Occipital lobe (tissue), 2 donors: Measurements from ENCODE around the gene KCNJ6. TPM values are rescaled to one million over a fixed set of nuclear protein-coding genes. Genes with fewer than 3 reads are reported as not detected.

Experiments used
- DNase-seq: peaks from one replicate; lab custom pipeline; 2025; lab: John Stamatoyannopoulos, UW
- total RNA-seq: library from RNA; depleted of rRNA; stranded (reverse); fragments of >200 nt; gene quantifications from one replicate; pipeline ENCODE4 v1.2.3, GENCODE V29; 2014

Gene KCNJ6
- total RNA-seq, 1 donor from 2014 or later = 5.3 TPM

DNA sequence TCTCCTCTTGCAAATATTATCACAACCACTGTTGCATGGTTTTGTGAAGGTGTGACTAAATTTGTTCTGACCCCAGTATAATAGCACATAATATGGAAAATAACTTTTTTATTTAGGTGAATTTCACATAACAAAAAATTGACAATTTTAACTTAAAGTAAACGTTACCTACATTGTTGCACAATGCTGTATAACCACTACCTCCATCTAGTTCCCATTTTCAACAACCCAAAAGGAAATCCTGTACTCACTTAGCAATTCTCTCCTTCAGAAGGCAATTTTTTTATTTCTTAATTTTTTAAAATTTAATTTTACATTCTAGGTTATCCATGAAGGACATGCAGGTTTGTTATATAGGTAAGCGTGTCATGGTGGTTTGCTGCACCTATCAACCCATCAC is 95.2 kb downstream of the KCNJ6 start:
- no peak for DNase-seq

DNA sequence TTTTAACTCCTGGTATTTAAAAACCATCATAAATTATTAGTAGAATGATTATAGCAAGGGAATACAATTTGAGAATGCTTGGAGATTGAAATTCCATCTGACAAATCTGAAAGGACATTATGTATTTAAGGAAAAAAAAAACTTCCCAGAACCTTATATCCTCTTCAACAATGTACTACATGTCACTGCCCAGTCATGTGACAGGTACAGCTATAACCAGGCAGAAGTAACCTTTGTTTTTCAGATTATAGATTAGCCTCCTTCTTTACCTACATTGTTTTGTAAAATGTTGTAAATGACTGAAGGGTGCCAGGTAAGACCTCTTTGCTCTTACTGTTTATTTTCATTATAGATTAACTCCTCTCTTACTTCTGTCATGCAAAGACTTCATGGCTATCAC is 96.9 kb downstream of the KCNJ6 start:
- DNase-seq = no peak

DNA sequence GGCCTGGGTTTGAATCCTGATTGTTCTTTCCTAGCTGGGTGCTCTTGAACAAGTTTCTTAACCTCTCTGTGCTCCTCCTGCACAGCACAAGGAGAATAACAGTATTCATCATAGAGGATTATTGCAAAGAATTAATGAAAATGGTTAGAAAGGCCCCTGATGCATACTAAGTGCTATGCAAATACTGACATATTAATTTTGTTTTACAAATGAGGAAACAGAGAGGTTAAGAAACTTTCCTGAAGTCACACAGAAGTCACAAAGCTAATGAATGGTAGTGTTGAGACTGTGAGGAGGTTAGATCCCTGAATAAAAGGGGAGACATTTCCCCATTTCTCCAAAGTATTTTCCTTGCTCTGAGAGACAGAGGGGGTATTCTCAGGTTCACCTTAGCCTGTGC is 99.0 kb downstream of the KCNJ6 start:
- DNase-seq = no peak

DNA sequence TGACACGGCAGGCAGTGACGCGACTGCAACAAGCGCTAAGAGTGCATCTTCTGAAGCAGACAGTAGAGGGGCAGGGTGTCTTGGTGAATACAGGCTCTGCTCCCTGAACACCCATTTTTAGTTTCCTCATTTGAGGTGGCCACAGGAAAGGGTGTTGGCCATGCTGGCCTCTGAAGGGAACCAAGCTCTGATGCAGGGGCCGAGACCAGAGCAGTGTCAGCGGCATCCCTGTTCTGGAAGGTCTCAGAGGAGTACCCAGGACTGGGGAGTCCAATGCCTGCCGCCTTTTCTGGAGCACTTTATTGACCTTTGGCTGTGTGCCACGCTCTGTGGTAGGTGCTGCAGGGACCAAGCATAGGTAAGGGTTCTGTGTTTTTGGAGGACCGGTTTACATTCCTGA is 100.4 kb downstream of the KCNJ6 start:
- DNase-seq = no peak

DNA sequence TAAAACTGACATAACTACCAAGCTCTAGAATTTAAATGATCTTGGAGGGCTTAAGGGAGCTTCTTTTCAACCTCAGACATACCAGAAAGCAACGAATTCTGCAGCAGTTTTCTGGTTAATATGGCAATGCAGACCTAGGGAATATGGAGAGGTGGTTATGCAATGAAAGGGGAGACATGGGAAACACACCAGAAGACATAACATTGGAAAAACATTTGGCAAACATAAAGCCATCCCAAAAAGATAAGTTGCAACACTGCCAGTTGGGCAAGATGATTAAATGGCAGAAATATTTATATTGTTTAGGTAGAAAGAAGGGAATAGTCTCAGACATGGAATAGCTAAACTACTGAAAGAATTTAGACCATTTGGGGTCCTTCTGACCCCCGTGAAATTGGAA is 104.5 kb downstream of the KCNJ6 start:
- DNase-seq = no peak

DNA sequence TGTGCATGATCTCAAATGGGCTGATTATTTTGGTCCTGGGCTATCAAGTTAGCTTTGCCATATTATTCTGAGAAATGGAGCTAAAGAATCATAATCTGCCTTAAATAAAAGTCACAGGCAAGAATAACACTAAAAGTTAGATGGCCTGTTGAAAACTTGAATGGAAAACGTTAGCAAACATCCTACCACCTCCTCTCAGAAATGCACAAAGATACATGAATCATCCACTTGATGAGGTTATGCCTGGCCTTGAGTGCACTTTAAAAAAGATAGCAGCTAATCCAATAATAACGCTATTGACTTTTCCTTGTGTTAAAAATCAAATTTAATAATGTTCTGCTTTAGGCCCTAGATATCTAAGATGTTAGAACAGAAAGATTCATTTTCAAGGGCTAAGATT is 108.0 kb downstream of the KCNJ6 start:
- DNase-seq = no peak

DNA sequence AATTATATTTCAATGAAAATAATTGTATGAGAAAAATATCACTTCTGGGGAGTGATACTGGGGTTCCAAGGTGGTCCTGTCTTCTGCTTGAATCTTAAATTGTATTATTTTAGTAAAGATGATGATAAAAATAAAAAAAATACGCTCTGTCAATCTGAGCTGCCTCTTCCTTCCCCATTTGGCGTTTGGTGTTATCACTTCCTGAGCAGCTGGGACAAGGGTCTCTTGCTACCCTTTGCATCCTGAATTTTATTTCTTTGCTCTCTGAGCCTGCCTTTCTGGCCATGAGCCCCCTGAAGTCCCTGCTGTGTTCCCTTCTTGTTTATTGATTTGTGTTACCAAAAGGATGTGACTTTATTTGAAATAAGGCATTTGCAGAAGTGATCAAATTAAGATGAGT is 111.0 kb downstream of the KCNJ6 start:
- no peak for DNase-seq

DNA sequence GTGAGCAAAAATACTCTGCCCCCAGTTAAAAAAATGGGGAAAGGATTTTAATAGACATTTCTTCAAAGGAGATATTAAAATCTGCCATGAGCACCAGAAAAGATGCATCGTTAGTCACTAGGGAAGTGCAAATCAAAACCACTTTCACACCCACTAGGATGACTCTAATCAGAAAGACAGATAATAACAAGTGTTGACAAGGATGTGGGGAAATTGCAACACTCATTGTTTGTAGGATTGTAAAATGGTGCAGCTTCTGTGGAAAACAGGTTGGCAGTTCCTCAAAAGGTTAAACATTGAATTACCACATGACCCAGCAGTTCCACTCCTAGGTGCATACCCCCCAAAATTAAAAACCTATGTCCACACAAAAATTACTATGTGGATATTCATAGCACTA is 112.3 kb downstream of the KCNJ6 start:
- no peak for DNase-seq

DNA sequence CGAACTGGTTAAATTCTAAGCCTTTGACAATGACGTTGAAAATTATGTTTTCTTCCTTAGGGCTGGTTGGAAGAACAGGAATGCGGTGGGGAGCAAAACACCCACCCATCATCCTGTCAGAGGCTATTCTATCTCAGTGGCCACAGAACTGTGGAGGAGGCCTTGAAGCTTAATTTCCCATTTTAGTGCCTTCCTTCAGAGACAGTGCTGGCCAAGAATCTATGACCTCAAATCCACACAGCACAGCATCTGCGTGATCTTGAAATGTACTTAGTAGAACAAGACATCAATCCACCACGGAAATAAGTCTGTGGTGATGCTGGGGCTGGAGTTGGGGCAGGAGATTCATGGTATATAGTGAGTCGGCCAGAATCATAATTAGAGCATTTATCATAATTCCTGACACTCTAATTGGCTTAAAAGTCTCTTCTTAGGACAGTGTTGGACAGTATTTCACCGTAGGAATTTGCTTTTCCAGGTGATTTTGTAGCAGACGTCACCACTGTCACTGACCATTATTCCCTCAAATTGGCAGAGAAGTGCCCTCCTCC is 113.1 kb downstream of the KCNJ6 start:
- no peak for DNase-seq

DNA sequence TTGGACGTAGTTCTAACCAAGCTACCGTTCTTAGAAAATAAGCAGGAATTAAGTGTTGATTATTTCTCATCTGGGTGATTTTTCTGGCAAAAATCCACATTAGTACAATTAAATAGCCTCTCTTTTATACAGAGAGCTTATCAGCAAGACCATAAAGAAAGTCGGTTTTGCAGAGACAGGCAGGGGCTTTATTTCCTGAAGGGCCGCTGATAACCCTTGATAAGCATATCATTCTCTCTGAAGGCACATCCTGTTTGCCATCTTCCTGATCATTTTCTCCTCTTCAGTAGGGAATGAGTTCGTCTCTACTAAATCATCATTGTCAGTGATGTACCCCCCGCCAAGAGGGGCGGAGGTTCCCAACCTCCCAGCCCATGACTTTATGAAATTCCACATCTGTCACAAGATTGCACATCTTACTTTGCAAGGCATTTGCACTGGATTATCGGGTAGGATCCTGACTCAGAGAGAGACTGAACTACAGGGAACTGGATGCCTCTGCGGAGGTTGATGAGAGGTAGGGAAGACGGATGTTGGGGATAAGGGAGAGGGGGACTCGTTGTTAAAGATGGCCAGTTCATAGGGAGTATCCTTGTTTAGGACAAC is 115.7 kb downstream of the KCNJ6 start:
- DNase-seq = no peak

DNA sequence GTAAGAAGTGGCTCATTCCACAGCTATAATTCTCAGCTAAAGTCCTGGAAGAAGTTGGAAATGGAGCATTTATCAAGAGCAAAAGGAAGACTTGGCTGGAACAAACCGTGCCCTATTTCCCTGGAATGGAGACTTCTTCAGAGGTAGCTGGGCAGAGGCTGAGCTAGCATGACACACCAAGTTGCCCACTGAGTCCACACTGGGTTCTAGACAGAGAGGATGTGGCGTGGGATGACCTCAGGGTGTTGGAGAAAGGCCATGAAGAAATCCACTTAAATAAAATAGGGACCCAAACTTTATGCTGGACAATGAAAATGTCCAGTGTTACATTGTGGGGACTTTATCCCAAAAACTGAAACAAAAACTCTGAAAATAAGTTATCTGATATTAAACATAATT is 116.2 kb downstream of the KCNJ6 start:
- DNase-seq = no peak

DNA sequence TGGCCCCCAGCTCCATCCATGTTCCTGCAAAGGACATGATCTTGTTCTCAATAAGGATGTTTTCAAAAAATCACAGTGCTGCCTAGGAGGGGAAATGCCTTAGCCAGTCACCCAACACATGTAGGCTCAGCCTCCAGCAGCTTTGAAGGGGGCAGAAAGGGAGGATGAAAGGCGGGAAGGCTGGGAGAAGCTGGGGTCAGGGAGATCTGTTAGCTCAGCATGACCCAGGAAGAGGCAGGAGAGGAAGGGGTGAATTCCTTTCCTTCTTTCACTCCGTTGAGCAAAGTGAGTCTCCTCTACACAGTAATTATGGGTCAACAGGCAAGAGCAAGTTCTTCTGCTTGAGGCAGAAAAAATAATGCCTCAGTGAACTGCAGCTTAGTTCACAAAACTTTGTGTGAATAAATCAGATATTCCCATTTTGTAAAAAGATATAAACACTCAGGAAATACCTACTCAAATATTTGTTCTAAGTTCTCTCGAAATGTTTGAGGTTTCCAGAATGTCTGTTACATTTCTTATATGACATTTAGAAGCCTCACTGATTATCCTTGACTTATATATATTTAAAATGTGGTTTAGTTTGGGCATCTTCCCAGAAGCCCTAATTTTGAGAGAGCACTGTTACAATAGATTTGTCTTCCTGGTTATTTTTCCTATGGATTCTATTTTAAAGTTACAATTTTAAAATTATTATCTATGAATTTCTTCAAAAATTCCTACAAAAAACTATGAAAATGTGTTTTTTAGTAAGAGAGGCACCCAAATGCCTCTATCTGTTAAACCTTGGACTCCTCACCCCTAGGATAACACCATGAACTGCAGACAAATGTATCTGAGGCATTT is 116.8 kb downstream of the KCNJ6 start:
- DNase-seq = no peak

DNA sequence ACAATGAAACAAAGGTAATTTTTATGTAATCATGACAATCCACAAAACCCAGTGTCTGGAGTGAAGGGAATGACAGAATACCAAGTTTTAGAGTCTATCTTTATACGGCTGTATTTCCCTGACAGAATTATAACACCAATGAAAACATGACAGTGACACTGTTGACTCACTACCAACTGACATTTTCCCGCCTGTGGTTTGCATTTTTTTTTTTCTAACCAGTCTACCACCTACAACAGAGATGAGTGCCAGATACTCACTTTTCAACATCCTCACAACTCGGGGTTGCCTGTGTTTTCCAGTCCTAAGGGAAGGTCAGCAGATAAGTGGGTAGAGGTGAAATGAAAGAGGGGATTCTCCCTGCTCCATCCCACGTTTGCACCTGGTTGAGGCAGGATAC is 118.9 kb downstream of the KCNJ6 start:
- DNase-seq = no peak

DNA sequence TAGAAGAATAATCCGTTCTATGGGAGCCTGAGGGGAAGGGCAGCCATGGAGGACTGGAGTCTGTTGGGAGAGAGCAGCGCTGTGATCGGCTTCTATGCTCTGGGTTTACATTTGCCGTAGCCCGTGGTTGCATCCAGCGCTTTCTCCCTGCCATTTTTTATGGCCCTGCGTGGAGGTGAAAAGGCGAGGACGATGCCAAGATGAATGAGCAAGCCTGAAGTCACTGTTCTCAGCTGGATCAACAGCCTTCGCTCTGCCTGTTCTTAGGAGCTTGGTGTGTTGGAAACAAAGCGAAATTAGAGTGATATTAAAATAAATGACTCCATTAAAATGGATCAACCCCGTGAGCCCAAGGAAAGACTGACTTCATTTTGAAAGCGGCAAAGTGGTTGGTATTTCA is 120.2 kb downstream of the KCNJ6 start:
- DNase-seq = no peak

DNA sequence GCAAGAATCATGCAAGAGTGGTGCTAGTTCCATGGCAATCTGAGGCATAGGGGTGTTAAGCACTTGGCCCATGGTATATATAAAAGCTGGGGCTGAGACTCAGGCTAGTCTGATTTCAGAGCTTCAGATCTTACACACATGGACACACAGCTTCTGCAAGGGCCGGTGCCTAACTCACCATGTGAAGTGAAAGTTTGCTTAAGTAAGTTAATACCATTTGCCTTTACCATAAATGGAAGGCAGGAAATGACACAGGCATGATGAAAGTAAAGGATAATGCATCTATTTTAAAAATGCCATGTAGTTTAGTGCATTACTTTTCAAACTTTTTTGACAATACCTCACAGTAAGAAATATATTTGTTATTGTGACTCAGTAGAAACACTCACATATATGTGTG is 122.6 kb downstream of the KCNJ6 start:
- DNase-seq = no peak

DNA sequence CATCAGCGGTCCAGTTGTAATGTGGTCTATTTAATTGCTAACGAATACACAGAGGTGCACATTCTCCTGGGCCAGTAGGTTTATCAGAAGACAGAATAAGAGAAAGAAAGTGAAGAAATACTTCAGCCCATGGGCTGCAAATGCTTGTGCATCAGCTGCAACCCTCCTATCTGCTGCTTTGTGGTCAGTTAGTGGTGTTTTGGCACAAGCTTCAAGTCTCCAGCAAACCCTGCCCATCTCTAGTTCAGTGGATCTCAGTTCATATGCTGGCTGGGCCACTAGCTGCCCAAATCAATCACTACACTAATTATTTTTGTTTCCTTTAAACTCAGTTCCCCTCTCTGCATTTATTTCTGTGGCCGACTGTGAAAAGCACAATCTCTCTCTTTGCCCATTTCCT is 124.2 kb downstream of the KCNJ6 start:
- DNase-seq = no peak

DNA sequence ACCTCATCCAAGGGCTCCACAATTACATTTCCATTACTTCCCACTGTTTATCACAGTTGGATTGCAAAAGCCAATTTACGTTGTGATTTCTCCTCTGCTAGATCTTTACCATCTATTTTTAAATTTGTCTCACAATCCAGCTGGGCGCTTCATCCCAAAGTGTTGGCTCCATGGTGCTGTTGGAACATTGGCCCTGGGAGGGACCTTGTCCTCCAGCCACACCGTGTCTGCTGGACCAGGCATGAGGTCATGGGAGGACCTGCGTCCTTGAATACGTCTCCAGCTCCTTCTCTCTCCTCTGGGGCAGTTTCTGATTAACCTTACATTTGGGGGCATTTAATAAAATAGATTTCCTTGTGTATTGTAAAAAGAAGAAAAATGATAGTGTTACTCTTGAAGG is 125.4 kb downstream of the KCNJ6 start:
- no peak for DNase-seq

DNA sequence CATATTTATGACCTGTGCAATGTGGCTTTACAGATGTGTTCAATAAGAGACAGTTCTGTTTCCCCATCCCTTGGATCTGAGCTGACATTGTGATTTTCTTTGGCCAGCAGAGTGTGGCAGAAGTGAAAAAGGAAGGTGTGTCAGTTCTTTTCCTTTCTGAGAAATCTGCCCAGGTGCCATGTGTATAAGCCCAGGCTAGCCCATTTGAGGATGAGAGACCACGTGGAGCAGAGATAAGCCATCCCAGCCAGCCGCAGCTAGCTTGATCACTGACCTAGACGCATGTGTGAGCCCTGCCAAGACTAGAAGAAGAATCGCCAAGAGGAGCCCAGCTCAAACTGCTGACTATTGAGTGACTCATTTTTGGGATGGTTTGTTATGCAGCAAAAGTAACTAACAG is 127.8 kb downstream of the KCNJ6 start:
- no peak for DNase-seq

DNA sequence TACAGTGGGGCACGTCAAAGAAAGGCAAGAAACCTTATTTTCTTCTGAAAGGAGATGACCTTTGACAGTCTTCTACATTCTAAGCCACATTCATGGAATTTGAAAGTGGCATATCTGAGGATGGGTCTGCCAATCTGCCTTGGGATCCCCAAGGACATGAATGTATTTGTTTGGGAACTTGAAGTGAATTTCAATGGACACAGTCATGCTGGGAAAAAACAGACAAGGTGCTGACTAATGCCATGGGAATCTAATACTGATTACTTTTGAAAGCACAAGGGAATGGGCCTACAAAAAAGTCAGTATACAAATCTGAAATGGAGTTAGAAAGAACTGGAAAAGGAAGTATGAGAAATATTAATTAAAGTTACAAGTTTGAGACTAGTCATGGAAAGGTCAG is 128.8 kb downstream of the KCNJ6 start:
- DNase-seq = no peak

DNA sequence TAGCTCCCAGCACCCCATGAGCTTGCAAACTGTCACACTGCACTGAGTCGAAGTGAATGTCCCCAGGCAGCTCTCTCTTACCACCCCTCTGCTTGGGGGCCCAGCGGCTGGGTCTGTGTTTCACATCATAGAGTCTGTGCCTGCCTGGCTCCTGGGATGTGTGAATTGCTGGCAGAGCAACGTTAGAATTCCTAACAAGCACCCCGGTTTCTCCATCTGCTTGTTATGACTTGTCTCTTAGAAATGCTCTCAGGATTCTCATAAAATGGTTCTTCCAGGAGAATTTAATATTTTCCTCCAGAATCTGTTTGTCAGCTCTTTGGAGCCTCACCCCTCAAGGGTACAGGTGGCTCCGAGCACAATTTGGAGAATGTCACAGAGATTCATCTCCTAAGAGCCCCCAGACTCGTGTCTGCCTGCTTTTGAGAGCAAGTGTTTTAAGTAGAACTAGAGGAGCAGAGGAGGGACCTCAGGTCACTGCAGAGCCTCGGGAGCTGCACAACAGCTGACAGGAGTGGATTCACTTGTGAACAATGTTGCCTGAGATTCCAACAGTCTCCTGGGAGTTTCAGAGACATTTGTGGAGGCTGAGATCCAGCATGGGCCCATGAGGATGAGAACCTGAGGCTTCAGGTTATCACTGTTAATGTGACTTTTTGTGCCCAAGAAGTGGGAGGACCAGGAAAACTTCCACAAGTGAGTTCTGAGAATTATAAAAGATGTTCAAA is 131.5 kb downstream of the KCNJ6 start:
- DNase-seq = no peak

DNA sequence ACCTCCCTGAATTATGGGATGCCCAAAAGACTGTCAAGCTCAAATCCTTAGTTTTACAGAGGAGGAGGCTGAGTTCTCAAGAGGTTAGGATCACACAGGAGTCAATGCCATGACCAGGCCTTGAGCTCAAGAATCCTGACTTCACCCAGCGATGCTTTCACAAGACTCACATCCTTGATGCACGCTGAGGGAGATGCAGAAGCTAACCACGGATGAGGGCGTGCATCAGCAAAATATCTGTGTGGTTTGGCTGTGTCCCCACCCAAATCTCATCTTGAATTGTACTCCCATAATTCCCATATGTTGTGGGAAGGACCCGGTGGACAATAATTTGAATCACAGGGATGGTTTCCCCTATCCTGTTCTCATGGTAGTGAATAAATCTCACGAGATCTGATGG is 133.2 kb downstream of the KCNJ6 start:
- no peak for DNase-seq
